GM04503 (cell line): ENCODE results near the gene CLTB.

Experiments
- DNase-seq: peaks from one replicate; pipeline ENCODE4 v3.0.0-alpha.2; 2012; ENCODE audit warnings: low read depth

CLTB gene

DNA sequence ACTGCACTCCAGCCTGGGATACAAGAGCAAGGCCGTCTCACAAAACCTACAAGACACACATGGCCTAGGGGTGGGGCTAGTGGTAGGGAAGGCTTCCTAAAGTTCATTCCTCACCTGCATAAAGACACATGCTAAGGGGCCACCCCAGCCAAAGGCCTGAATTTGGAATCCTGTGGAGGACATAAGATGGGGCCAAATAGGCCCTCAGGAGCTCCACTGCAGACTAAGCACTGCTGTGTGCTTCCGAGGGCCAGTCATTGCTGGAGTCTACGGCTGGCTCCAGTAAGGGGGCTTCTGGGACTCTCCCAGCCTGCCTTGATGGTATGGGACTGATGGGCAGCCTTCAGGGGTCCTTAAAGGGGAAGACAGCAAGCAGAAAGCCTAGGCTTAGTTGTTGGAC lies 33.6 kb downstream of the CLTB start:
- no peak for DNase-seq

DNA sequence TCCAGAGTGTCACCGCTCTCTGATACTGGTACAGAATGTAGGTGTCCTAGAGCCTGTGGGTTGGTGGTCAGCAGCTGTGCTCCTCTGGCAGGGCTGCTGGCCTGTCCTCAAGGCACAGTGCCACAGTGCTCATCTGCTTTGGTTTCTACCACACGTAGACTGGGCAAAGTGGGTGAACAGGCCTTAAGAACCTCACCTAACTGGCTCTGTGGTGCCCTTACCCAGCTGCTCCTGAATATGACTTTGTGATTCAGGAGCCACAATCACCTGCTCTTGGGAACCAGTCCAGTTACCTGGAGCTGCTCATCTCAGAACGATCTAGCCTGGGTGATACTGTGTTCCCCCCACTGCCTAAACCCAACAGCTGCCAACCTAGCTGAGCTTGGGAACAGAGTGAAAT lies 34.4 kb downstream of the CLTB start:
- DNase-seq, result no peak

DNA sequence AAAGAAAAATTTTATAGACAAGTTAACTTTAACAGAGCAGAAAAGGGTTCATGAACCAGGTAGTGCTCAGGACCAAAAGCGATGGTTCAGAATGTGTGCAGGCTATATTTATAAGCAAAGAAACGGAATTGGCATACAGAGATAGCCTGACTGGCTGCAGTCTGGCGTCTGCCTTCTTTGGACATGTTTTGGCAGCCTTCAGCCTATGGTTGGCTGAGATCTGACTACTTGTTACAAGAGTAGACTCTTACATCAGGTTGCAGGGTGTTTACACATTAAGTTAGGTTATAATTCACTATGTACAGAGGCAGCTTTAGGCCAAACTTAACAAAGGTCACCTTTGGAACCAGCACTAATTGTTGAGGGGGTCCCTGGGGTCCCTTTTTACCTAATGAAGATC lies 34.9 kb downstream of the CLTB start:
- no peak for DNase-seq

DNA sequence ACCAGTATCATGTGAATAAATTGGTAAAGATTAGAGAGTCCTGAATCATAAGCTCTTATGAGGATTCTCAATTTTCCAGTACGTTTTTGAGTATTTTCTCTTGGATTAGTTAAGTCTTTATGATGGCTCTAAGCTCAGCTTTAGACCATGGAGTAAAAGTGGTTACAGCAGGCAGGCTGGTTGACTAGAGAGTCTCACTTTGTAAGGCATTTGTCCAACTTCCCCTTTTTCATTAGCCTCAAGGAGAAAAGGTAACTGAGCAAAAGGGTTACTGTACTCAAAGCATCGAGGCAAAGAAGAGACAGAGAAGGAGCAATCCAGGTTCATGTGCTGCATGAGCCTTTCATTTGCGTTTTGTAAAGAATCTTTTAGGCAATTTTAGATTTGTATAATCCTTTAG lies 36.5 kb downstream of the CLTB start:
- no peak for DNase-seq

DNA sequence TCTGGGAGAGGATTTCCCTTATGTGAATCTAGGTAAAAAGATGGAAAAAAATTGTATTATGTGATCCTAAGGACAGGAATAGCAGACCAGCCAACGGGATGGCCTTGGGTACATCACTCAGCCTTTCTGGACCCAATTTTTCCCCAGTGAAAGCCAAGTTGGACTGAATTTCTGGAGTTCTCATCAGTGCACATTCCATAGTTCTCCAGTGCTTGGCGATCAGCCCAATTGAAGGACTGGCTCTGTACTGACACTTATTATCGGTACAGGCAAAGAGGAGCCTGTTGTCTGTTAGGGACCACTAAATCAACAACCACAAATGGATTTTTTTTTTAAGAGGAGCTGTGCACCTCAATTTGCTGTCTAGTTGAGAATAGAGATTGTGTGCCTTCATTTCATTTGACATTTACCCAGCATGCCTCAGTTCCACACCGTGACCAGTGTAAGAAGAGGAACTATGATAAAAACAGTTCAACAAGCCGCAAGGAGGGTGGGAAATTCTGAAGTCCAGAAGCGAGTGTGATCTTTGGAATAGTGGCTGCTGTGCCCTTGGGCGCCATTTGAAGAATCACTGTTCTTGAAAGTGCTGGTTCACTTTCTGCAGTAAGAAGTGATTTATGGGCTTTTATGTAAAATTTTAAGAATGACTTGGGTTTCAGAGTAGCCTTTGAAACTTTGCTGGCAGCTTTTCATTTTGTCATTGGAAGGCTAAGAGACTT lies 43.1 kb downstream of the CLTB start:
- no peak for DNase-seq

DNA sequence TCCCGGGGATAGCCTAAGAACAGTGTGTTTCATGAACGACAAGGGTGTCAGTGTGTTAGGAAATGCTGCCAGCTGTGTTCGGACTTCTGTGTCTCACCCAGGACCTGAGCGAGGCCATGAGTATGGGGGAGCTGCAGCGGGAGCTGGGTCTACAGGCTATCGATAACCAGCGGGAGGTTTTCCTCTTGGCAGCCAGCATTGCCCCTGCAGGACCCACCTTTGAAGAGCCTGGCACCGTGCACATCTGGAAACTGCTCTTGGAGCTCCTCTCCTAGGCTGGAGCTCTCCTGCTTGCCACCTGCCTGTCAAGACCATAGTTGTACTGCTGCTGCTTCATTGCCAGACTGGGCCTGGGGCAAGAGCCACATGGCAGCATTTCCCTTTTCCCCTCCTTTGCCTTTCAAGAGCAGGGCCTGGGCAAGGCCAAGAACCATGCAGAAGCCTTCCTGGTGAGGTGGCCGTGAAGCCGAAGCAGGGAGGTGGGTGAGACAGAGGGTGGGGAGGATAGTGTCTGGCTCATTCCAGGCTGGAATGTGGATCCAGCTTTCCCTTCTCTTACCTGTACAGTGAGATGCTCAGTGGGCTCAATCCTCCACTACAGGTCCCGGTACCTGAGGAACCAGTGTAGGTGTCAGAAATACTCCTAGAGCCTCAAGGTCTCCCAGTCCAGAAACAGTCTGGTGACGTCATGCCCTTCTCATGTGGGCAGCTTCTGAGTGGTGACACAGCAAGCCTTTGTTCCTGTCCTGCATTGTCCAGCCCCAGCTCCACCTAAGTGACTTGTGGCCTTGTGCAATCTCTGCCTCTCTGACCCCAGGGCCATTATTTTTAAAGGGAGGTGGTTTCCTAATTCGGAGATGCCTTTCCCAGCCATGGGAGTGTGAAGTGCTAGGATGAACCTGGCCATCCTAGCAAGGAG lies 44.5 kb downstream of the CLTB start:
- no peak for DNase-seq

DNA sequence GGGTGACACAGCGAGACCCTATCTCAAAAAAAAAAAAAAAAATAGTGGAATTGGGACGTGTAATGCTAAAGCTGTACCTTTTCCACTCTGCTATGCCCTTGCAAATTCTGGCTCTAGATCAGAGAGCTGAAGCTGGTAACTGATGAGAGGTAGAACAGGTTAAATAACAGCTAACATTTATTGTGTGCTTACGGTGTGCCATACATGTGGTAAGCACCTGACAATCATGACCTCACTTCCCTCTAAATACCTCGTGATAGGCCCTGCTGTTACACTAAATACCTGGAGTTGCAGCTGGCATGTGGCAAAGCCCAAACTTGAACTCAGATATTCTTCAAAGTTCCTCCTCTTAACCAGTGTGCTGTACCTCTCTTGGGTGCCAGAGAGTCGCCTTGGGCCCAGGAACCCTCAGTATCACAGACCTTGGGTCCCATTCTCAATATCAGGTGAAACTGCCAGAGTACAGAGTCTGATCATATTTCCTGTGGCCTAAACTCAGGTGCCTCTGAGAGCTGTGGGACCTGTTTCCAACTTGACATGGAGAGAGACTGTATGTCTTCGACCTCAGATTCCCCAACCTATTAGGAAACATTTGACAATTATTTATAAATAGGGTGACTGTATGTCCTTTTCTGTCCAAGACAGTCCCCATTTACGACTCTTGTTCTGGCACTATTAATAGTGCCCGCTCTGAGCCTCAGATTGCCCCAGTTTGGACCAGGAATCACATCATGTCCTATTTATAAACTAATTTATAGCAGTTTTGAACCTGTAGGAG lies 46.2 kb downstream of the CLTB start:
- no peak for DNase-seq

DNA sequence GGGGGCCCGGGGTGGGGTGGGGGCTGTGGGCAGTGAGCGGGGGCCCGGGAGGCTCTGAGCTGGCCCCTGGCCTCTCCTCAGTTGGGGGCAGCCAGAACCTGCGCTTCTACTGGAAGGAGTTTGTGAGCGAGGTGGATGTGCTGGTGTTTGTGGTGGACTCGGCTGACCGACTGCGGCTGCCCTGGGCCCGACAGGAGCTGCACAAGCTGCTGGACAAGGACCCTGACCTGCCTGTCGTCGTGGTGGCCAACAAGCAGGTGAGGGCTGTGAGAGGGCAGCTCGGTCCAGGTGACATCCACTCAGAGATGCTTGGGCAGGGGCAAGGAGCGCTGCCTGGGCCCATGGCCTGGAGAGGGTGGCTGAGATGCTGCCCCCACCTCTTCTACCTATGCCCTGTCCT lies 47.6 kb downstream of the CLTB start:
- DNase-seq, result no peak

DNA sequence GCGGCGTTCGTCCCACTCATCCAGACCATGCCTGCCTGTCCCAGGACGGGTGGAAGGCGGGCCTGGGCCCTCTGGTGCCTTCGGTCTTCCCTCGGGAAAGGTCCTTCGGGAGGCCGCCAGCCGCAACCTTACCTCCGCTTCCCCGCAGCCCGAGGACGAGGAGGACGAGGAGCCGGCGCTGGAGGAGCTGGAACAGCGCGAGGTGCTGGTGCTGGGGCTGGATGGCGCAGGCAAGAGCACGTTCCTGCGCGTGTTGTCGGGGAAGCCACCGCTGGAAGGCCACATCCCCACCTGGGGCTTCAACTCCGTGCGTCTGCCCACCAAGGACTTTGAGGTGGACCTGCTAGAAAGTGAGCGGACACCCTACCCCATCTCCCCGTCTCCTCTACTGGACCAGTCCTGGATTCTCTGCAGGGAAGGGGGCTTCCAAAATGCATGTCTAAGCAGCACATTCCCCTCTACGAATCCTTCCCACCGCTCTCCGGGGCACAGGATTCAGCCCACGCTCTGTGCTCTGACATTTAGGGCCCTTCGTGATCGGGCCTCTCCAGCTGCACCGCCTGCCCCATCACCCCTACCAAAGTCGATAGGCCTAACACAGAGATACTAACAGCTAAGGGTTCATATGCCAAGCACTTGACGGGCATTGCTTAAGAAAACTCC lies 50.0 kb downstream of the CLTB start:
- DNase-seq, result no peak

DNA sequence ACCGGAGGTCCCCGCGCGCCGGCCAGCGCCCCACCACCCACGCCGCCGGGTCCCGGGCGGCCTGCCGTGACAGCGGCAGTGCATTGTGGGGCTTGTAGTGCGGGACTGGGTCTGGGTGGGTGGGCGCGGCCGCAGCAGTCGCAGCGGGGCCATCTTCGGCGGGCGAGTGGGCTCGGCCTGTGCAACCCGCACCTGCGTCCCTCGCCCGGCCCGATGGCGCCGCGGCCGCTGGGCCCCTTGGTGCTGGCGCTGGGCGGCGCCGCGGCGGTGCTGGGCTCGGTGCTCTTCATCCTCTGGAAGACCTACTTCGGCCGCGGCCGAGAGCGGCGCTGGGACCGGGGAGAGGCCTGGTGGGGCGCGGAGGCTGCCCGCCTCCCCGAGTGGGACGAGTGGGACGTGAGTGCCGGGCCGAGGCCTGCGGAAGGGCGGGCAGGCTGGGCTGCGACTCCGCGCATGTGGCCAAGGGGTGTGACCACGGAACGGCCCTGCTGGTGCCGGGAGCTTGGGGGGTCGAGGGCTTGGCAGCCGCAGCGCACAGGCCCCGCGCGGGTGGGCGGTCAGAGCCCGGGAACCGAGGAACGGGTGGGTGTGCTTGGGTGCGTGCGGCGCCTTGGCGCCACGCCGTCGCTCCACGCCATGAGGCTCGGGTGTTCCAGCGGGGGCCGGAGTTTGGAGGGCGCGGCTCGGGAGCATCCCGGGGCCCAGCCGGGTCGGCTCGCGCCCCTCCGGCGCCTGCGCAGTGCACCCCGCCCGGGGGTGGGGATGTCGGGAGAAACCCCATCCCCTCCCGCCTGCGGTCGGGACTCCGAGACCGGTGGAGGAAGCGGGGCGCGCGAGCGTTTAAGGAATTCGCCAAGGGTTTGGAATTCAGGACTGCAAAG lies 50.7 kb downstream of the CLTB start, which contains the start of gene ARL10:
Gene ARL10, plus strand, starts transcription at position 137 of the 881 bp plus-strand sequence. Its CDS starts 77 bp downstream, at position 214.
- DNase-seq, result no peak

DNA sequence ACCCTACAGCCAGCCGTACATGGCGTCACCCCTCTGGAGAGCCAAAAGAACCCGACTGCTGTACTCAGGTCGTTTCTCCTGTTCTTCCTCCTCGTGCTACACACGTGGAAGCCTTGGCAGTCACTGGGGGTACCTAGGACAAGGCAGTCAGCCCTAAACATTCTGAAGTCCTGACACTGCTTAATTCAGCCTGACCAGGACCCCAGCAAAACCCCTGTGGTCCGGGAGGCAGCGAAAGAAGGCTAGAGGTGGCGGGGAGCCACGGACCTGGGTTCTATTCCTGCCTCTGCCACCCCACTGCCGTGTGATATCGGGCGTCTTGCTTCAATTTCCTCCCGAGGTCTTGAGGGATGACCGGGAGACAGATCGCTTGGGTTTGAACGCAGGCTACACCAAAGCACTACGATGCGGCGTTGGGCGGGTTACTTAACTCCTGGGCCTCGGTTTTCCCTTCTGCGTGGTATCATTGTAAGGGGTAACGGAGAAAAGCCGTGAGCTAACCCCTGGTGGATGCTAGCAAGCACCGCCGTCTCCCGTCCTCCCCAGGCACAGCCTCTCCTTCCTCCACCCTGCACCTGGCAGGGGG lies 51.5 kb downstream of the CLTB start:
- DNase-seq, result no peak

DNA sequence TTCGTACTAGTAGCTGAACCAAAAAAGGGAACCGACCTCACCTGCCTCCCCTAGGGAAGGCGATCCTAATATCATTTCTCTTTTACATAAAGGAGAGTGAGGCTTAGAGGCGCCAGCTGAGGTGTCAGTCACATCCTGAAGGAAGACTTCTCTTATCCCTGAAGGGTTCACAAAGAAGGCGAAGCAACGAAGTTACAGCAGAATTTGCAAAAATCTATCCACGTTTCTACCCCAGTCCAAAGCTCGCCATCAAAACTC lies 54.2 kb downstream of the CLTB start:
- DNase-seq, result no peak

DNA sequence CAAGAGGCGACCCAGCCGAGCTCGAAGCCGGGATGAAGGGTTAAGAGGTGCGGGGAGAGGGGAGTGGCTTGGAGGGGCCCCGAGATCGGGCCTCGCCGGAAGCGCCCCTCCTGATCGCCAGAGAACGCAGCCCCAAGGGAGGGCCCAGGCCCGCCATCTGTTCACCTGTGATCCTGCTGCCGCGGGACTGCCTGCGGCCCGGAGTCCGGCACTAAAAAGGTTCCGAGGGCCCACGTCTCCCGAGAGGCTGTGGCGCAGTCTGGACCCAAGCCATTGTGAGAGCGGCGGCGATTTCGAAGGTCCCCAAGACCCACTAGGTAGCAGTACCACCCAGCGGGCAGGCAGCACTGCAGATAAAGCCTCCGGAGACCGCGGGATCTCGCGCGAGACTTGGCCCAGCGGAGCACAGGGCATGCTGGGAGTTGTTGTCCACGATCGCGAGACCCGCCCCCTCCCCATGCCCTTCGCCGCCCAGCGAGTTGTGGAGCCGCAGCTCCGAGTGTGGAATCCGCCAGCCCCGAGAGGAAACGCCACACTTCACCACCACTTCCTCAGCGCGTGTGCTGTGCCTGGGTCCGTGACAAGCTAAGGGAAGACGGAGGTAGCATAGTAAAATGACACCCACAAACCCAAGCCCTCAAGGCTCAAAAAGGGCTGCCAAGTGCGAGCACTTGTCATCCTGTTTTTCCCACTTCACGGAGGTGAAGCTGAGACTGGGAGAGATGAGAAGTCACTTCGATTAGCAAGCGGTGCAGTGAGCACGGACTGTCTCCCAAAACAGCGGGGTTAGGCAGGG lies 54.7 kb downstream of the CLTB start, which contains the start of gene KIAA1191:
Gene KIAA1191, minus strand, starts transcription at position 328 of the 796 bp plus-strand sequence. CDS start 2,256 bp downstream, outside the sequence.
- peak; percentile 58 for DNase-seq

DNA sequence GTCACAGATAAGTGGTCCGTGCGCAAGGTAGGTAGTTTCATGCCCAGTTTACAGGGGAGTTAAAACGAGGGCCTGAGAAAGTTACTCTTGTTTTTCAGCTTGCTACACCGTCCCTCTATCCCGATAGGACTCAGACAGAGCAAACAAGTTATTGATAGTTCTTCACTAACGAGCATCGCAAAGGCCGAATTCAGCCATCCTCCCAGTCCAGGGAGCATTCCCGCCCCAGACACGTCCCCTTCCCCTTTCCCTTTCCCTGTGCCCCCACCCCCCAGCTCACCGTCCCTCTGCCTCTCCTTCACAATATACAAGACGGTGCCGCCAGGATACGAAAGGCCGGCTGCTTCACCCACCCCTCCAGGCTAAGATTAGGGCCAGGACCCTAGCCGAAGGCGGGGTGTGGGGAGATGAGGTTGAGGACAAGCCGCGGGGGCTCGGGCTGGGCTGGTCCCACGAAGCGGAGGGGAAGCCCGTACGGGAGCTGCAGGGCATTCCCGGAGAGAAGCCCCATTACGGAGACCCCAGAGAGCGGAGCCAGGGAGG lies 55.4 kb downstream of the CLTB start:
- DNase-seq, result no peak

DNA sequence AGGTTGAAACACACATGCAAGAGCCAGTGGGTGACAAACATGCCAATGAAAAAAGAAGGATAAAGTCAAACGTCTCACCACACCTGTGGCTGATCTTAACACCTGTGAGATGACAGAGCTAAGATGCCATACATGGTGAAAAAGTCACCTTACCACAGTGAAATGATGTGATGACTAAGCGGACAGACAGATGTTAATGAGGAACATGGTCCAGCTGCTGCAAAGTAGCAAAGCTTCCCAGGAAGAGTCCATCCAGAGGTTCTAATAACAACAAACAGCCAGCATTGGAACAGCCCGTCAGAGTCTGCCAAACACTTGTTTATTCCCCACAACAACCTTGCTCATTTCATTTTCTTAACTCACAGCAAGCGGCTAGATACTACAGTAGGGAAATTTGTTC lies 56.7 kb downstream of the CLTB start:
- DNase-seq, result no peak

DNA sequence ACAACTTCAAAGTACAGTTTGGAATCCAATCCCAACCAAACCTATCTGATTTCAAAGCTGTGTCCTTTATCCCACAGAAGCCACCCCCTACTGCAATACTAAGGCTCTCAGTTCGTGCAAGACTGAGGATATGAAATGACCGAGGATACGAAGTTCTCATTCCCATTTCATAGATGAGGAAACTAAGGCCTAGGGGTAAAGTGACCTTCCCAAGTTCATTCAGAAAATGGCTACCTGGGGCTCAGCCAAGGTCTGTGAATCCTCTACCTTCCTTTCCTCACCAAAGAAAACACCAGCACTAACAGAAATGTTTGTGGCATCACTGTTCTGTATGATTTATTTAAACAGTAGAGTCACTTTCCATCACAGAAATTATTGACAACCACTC lies 60.2 kb downstream of the CLTB start:
- no peak for DNase-seq

DNA sequence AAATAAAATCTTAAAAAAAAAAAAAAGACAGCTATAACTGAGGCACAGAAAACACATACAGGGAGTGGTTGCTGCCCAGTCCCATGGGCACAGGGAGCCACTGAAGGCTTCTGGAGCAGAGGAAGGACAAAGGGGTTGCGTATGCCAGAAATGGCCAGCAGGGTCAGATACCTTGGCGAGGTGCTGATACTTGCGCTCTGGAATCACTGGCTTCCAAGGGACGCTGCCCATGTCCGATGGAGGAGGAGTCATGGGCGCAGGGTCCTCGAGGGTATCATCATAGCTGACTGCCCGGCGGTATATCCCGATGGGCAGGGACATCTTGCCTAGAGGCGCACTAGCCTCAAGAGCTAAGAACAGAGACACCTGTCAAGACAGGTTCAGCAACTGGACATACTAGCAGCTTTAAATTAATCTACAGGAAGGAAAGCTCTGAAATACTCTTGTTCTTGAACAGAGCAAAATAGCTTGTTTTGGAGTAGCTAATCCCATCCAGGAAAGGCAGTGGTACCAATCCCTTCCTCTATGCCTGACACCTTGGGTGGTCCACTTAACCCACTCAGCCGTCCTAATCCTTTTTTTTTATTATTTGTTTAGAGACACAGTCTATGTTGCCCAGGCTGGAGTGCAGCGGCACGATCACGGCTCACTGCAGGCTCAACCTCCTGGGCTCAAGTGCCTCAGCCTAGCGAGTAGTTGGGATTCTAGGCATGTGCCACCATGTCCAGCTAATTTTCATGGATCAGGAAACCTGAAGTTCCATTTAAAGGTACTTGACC lies 60.8 kb downstream of the CLTB start:
- no peak for DNase-seq

DNA sequence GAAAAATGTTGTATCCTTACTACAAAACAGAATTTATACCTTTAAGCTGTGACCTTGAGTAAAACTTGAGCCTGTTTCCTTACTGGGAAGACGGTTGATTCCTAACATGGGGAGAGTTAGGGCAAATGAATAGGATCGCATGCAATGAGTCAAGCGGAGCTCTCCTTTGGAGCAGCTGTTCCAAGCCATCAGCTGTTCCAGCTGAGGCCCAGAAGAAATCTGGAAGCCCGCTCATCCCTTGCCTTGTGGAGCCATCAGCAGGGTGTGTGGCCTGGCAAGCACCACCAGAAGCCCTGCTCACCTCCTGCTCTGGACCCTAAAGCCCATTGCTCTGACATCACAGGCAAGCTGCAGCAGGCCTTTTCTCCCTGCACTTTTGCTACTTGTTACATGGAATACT lies 62.8 kb downstream of the CLTB start:
- no peak for DNase-seq
